Neuronal stem cell (in vitro differentiated cells): ENCODE measurements around the gene CPA4.

Experiments used
- DNase-seq: peaks from one replicate; pipeline ENCODE4 v3.0.0-alpha.2; 2013; ENCODE audit warnings: low spot score
- H2AFZ ChIP-seq: one replicate; pipeline ENCODE4 v1.6.1; 2013; ENCODE audit warnings: mild to moderate bottlenecking, low read length, inconsistent platforms
- H2AK5ac ChIP-seq: 2 replicates; pipeline ENCODE4 v1.6.1; 2013; ENCODE audit warnings: low read depth, mild to moderate bottlenecking, inconsistent platforms, low read length, moderate library complexity, mixed read lengths
- H2BK120ac ChIP-seq: 2 replicates; pipeline ENCODE4 v1.6.1; 2013; ENCODE audit warnings: low read depth, mild to moderate bottlenecking, inconsistent platforms, low read length, moderate library complexity, mixed read lengths
- H2BK12ac ChIP-seq: one replicate; pipeline ENCODE4 v1.6.1; 2013; ENCODE audit warnings: low read length, inconsistent platforms
- H2BK15ac ChIP-seq: 2 replicates; pipeline ENCODE4 v1.6.1; 2013; ENCODE audit warnings: mild to moderate bottlenecking, low read length, inconsistent platforms, mixed read lengths
- H2BK5ac ChIP-seq: one replicate; pipeline ENCODE4 v1.6.1; 2013; ENCODE audit warnings: inconsistent platforms, mild to moderate bottlenecking, low read length, moderate library complexity
- H3K14ac ChIP-seq: one replicate; pipeline ENCODE4 v1.6.1; 2013; ENCODE audit warnings: low read length, inconsistent platforms
- H3K18ac ChIP-seq: 2 replicates; pipeline ENCODE4 v1.6.1; 2013; ENCODE audit warnings: low read length, inconsistent platforms
- H3K23ac ChIP-seq: 2 replicates; pipeline ENCODE4 v1.6.1; 2013; ENCODE audit warnings: low read depth, mild to moderate bottlenecking, mixed read lengths, low read length, inconsistent platforms; ENCODE audit not compliant: poor library complexity
- H3K27ac ChIP-seq: replicated peaks from 3 replicates; pipeline ENCODE4 v1.5.1; 2013; ENCODE audit warnings: low read length, inconsistent platforms
- H3K27me3 ChIP-seq, 3 experiments: 2 replicates each; pipeline ENCODE4 v1.6.1; 2013; ENCODE audit warnings: low read length in 3 of 3, mild to moderate bottlenecking in 2 of 3, inconsistent platforms in 1 of 3, low read depth in 1 of 3, mixed read lengths in 1 of 3, moderate library complexity in 1 of 3; ENCODE audit not compliant: control insufficient read depth in 3 of 3, insufficient read depth in 3 of 3
- H3K36me3 ChIP-seq, 2 donors: replicated peaks in 1 of 2; 2 replicates each; pipeline ENCODE4 v1.6.1; 2013; ENCODE audit warnings: low read length in 2 of 2; ENCODE audit not compliant: control insufficient read depth in 2 of 2, insufficient read depth in 2 of 2
- H3K4ac ChIP-seq: 2 replicates; pipeline ENCODE4 v1.6.1; 2013; ENCODE audit warnings: inconsistent platforms, mild to moderate bottlenecking, low read length, moderate library complexity
- H3K4me1 ChIP-seq, 2 donors: 1 replicate in 1 of 2; 2 replicates in 1 of 2; pipeline ENCODE4 v1.6.1; 2013; ENCODE audit warnings: low read length in 2 of 2, low read depth in 1 of 2; ENCODE audit not compliant: control insufficient read depth in 2 of 2, insufficient read depth in 1 of 2
- H3K4me2 ChIP-seq: one replicate; pipeline ENCODE4 v1.6.1; 2013; ENCODE audit warnings: mild to moderate bottlenecking, low read length, inconsistent platforms; ENCODE audit not compliant: insufficient read depth, poor library complexity, severe bottlenecking
- H3K4me3 ChIP-seq, 2 donors: 2 replicates each; pipeline ENCODE4 v1.5.1; 2013; ENCODE audit warnings: low read length in 2 of 2, mild to moderate bottlenecking in 2 of 2, inconsistent platforms in 1 of 2, moderate library complexity in 1 of 2
- H3K79me1 ChIP-seq: one replicate; pipeline ENCODE4 v1.6.1; 2013; ENCODE audit warnings: low read depth, mild to moderate bottlenecking, inconsistent platforms, low read length, moderate library complexity
- H3K9ac ChIP-seq: one replicate; pipeline ENCODE4 v1.6.1; 2013; ENCODE audit warnings: mild to moderate bottlenecking, low read depth, low read length, inconsistent platforms; ENCODE audit not compliant: poor library complexity
- H3K9me3 ChIP-seq, 2 donors: replicated peaks in 1 of 2; 2 replicates each; pipeline versions ENCODE3 to v1.6.1; 2013; ENCODE audit warnings: low read length in 2 of 2, mild to moderate bottlenecking in 2 of 2, inconsistent platforms in 1 of 2, low read depth in 1 of 2, mixed read lengths in 1 of 2, moderate library complexity in 1 of 2; ENCODE audit not compliant: control insufficient read depth in 2 of 2, insufficient read depth in 1 of 2
- H4K8ac ChIP-seq: one replicate; pipeline ENCODE4 v1.6.1; 2013; ENCODE audit warnings: low read depth, mild to moderate bottlenecking, inconsistent platforms, low read length, moderate library complexity
- H4K91ac ChIP-seq: one replicate; pipeline ENCODE4 v1.6.1; 2013; ENCODE audit warnings: low read length, low read depth, mild to moderate bottlenecking, inconsistent platforms; ENCODE audit not compliant: poor library complexity
- WGBS, 2 donors: extraction: QIAGEN DNeasy Blood & Tissue Kit; methylation state at CpG; one replicate each; pipeline ENCODE4 v1.1.7; 2013; ENCODE audit warnings: missing lambda C conversion rate in 2 of 2, mixed read lengths in 1 of 2; ENCODE audit not compliant: insufficient read length in 2 of 2, insufficient replicate concordance in 1 of 2; ENCODE audit errors: extremely low coverage in 2 of 2; 5-methylcytosine and 5-hydroxymethylcytosine counted together

The CPA4 gene

DNA sequence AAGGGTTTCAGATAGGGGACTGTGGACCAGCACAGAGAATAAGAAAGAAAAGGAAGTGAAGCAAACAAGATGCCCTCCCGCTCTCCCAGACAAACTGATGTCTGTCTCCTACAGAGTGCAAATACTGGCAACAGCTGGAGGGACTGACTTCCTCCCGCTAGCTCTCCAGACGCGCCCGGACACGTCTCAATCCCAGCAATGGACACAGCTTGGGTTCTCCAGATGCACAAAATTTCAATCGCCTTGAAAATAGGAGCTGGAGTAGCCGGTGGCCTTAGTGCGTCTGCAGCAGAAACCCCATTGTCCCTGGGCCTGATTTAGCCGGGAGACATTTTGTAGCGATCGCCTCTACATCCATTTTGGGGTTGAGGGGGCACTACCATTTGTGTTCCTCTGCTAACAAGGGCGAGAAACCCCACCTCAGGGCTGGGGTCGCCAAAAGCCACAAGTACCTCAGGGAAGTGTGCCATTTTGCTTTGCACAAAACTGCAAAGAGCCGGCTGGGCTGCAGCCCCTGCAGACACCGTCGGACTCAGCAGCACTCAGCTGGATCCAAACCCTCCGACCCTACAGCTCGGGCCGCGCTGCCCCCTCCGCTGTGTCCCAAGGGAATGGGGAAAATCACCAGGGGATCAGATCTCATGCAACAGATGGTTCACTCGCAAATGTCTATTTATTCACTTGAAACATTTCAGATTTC is 20.4 kb upstream of the CPA4 start:
- Histone ChIP-seq H3K4me3 (no peak overlapping the region), H4K91ac (peak overlapping the region; percentile 2), H3K14ac (peak overlapping the region; percentile 17), H3K18ac (peak overlapping the region; percentile 95), H3K23ac (no peak overlapping the region), H3K4ac (peak overlapping the region; percentile 69), H3K36me3 (no peaks in the 10 kb centered on the region), H3K27ac (peak overlapping the region; percentile 98), H2BK15ac (no peak overlapping the region), H2BK5ac (peak overlapping the region; percentile 93), H2BK120ac (peak overlapping the region; percentile 88), H3K9ac (peak overlapping the region; percentile 4), H3K79me1 (no peaks in the 10 kb centered on the region), H3K4me1 (peaks cover 22 to 26% of the 10 kb centered on the region in 2 donors), H2AK5ac (peak overlapping the region; percentile 64), H3K9me3 (peaks cover 2 to 24% of the 10 kb centered on the region in 2 donors), H3K4me2 (no peak overlapping the region), H4K8ac (peak overlapping the region; percentile 26), H3K27me3 (no peaks in the 10 kb centered on the region), H2AFZ (peak overlapping the region; percentile 61), H2BK12ac (peak overlapping the region; percentile 42)
- WGBS, 2 donors: no CpG with 5 or more reads among the region's 23 CpGs
- no peak for DNase-seq

- Histone ChIP-seq H2BK15ac (no peak overlapping the region), H3K9ac (no peak overlapping the region), H3K79me1 (no peaks in the 10 kb centered on the region), H3K4me1 (peaks cover 22 to 26% of the 10 kb centered on the region in 2 donors), H2AK5ac (no peak overlapping the region), H3K4me3 (peak overlapping the region in 1 of 2 donors; percentile 13), H3K4me2 (no peak overlapping the region), H3K14ac (no peak overlapping the region), H2BK12ac (no peak overlapping the region), H4K91ac (no peak overlapping the region), H2AFZ (peak overlapping the region; percentile 61), H3K23ac (no peak overlapping the region), H4K8ac (no peak overlapping the region), H2BK120ac (peak overlapping the region; percentile 88), H3K9me3 (peaks cover 2 to 24% of the 10 kb centered on the region in 2 donors), H3K27me3 (no peaks in the 10 kb centered on the region), H3K27ac (peak overlapping the region; percentile 98), H3K4ac (no peak overlapping the region), H3K36me3 (no peaks in the 10 kb centered on the region), H3K18ac (peak overlapping the region; percentile 95), H2BK5ac (peak overlapping the region; percentile 93)
- DNase-seq: peak; percentile 95
- no CpG with 5 or more reads among the region's 25 CpGs for WGBS, 2 donors
Measured at GRCh38 chr7:130273081-130273932, 19.7 kb upstream of the CPA4 start.

GRCh38 chr7:130273933-130274255 is 19.1 kb upstream of the CPA4 start:
- H3K4ac ChIP-seq: no peak overlapping the region
- no peak overlapping the region for H3K4me2 ChIP-seq
- H3K9me3 ChIP-seq: peaks cover 2 to 24% of the 10 kb centered on the region in 2 donors
- H2AK5ac ChIP-seq: no peak overlapping the region
- H2BK15ac ChIP-seq: no peak overlapping the region
- no peaks in the 10 kb centered on the region for H3K79me1 ChIP-seq
- no peak overlapping the region for H2BK12ac ChIP-seq
- H3K27me3 ChIP-seq: no peaks in the 10 kb centered on the region
- no peak overlapping the region for H3K14ac ChIP-seq
- no peak overlapping the region for H4K8ac ChIP-seq
- H3K36me3 ChIP-seq: no peaks in the 10 kb centered on the region
- peak overlapping the region; percentile 30 for H2AFZ ChIP-seq
- no peak for DNase-seq
- peak overlapping the region; percentile 30 for H4K91ac ChIP-seq
- peak overlapping the region in 1 of 2 donors; percentile 13 for H3K4me3 ChIP-seq
- peak overlapping the region; percentile 80 for H2BK5ac ChIP-seq
- H3K9ac ChIP-seq: no peak overlapping the region
- peaks cover 22 to 26% of the 10 kb centered on the region in 2 donors for H3K4me1 ChIP-seq
- no peak overlapping the region for H3K23ac ChIP-seq
- no peak overlapping the region for H3K18ac ChIP-seq
- peak overlapping the region; percentile 89 for H3K27ac ChIP-seq
- no peak overlapping the region for H2BK120ac ChIP-seq
- WGBS, 2 donors: no CpG with 5 or more reads among the region's 11 CpGs

- Histone ChIP-seq H3K4ac (no peak overlapping the region), H3K4me1 (peaks cover 22 to 26% of the 10 kb centered on the region in 2 donors), H3K27ac (peak overlapping the region; percentile 89), H3K14ac (no peak overlapping the region), H4K91ac (no peak overlapping the region), H2BK12ac (no peak overlapping the region), H3K4me2 (no peak overlapping the region), H2AFZ (no peak overlapping the region), H3K4me3 (no peak overlapping the region), H2BK15ac (no peak overlapping the region), H3K9me3 (peaks cover 2 to 24% of the 10 kb centered on the region in 2 donors), H3K9ac (no peak overlapping the region), H2BK120ac (no peak overlapping the region), H2BK5ac (no peak overlapping the region), H4K8ac (no peak overlapping the region), H3K79me1 (no peaks in the 10 kb centered on the region), H2AK5ac (no peak overlapping the region), H3K23ac (no peak overlapping the region), H3K36me3 (no peaks in the 10 kb centered on the region), H3K27me3 (no peaks in the 10 kb centered on the region), H3K18ac (no peak overlapping the region)
- no peak for DNase-seq
- WGBS, 2 donors: no CpG with 5 or more reads among the region's 1 CpG
Measured at GRCh38 chr7:130274296-130274695, 18.7 kb upstream of the CPA4 start.
